GM21390 (cell line): ENCODE data around the gene KRT12.

Experiments used
- ATAC-seq: cut with Tn5 transposase; IDR thresholded peaks from one replicate; pipeline ENCODE4 v1.9.1; 2021; ENCODE audit not compliant: unreplicated experiment

The KRT12 gene

GRCh38 chr17:40848583-40849235 is 18.3 kb downstream of the KRT12 start:
- no peak for ATAC-seq

- ATAC-seq, result no peak
These were observed 20.4 kb downstream of the KRT12 start for GRCh38 chr17:40846515-40847144.

- no peak for ATAC-seq
These were observed 22.3 kb downstream of the KRT12 start for GRCh38 chr17:40844671-40845107.

GRCh38 chr17:40843242-40843641 is 23.8 kb downstream of the KRT12 start:
- no peak for ATAC-seq

- no peak for ATAC-seq
These were observed 25.8 kb downstream of the KRT12 start for GRCh38 chr17:40841246-40841645.

GRCh38 chr17:40839194-40839593 is 27.8 kb downstream of the KRT12 start:
- no peak for ATAC-seq

- ATAC-seq, result no peak
These were observed 31.0 kb downstream of the KRT12 start for GRCh38 chr17:40836020-40836419.

GRCh38 chr17:40833882-40834281 is 33.1 kb downstream of the KRT12 start:
- ATAC-seq, result no peak

- ATAC-seq, result no peak
These were observed 34.2 kb downstream of the KRT12 start for GRCh38 chr17:40832840-40833239.

- ATAC-seq, result no peak
These were observed 36.8 kb downstream of the KRT12 start for GRCh38 chr17:40830085-40830776.

GRCh38 chr17:40828454-40829044 is 38.5 kb downstream of the KRT12 start:
- ATAC-seq, result no peak

GRCh38 chr17:40827746-40828453 is 39.1 kb downstream of the KRT12 start:
- no peak for ATAC-seq

GRCh38 chr17:40825599-40825998 is 41.4 kb downstream of the KRT12 start:
- no peak for ATAC-seq

GRCh38 chr17:40824015-40824832 is 42.8 kb downstream of the KRT12 start:
- ATAC-seq, result no peak

- no peak for ATAC-seq
These were observed 44.8 kb downstream of the KRT12 start, which contains the start of gene KRT10 for GRCh38 chr17:40822132-40822812. Gene KRT10, minus strand, starts transcription at chr17:40822614. Its CDS starts 29 bp downstream, at chr17:40822585.

GRCh38 chr17:40821536-40821935 is 45.5 kb downstream of the KRT12 start:
- no peak for ATAC-seq

- no peak for ATAC-seq
These were observed 46.7 kb downstream of the KRT12 start for GRCh38 chr17:40820228-40820838.

GRCh38 chr17:40819528-40820125 is 47.4 kb downstream of the KRT12 start:
- ATAC-seq, result no peak
